RPMI8226 (cell line): ENCODE data around the gene DCDC2C.

Source experiments
- DNase-seq: peaks from one replicate; pipeline ENCODE4 v3.0.0-alpha.2; 2015

DCDC2C gene

DNA sequence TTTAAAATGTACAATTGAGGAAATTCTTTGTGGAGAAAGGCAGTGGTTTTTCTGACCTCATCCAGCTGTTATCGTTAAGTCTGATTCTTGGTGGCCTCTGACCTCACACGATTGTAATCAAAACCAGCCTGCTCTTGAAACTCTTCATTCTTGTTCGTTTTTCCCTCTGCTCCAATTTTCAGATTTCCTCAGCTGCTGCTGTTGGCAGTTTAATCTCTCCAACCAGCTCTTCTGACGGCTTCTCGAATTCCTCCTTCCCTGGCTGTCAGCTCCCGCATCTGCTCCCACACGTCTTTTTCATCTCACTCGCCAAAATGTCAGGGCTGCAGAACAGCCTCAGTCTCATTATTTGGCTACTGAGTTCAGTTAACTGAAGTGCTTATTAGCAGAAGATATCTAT is 136.1 kb downstream of the DCDC2C start:
- no peak for DNase-seq

DNA sequence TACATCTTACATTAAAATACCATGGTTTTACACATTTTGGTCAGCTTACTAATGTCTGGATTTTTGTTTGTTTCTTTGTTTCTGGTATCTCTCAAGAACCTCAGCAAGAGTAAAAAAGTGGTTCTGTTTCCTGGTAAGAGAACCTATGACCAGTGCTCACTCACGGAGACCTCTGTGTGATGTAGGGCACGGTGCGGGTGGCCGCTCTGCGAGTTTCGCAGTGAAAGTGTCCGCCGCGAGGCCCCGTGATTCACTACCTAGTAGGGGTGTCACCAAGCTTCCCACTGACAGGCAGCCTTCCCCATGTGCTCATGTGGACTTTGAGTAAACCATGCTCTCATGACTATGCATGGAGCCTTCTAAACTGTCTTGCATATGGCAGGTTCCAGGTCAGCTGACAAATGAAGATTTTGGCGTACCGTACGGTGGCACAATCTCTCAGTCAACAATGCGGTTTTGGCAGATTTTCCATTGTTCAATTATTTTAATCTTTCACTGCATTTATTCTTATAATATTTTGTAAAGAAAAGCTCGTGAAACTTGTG is 137.3 kb downstream of the DCDC2C start:
- DNase-seq = no peak

DNA sequence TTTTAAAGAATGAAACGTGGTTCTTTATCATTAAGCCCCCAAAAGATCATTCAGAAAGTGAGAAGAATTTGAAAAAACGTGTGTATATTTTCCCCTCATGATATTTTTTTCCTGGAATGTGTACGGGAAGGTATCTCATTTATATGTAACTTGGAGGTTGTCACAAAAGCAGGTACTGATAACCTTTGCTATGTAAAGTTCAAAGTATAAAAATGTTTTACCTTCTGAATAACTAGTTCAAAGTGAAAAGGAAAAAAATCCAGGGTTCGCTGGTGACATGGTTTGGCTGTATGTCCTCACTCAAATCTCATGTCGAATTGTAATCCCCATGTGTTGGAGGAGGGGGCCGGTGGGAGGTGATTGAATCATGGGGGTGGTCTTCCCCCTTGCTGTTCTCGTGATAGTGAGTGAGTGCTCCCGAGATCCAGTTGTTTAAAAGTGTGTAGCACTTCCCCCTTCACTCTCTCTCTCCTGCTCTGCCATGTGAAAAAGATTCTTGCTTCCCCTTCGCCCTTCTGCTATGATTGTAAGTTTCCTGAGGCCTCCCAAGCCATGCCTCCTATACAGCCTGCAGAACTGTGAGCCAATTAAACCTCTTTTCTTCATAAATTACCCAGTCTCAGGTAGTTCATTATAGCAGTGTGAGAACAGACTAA is 144.2 kb downstream of the DCDC2C start:
- DNase-seq = no peak

DNA sequence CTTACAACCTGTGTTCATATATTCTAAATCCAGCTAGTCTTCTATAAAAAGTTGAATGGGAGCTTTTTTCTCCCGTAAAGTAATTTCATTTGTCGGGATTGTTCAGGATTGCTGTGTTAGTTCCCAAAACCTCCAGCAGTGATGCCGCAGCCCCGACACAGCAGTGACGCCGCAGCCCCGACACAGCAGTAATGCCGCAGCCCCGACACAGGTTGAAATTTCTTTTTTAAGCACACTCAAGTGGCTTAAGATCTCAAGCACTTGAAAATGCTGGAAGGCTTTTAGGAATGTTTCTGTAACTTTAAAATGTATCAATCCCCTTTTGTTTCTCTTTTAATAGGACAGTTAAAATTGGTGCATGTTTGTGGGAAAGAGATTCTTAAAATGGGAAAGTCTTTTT is 145.4 kb downstream of the DCDC2C start:
- no peak for DNase-seq

DNA sequence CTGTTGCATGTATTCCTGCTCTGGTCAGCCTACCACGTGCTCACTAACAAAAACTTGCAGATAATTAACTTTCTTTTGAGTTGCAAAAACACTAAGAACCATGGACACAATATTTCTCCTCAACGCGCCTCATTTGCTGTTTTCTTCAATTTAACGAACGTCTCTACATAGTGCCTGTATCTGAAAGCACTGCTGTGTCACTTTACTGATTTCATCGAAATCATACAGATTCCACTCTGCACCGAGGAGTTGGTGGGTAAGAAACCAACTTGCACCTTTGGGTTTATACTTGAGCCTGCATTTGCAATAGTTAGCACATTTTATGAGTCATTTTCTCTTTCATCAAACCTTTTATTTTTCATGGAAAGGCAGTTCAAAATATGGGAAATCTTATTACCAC is 145.8 kb downstream of the DCDC2C start:
- DNase-seq = no peak

DNA sequence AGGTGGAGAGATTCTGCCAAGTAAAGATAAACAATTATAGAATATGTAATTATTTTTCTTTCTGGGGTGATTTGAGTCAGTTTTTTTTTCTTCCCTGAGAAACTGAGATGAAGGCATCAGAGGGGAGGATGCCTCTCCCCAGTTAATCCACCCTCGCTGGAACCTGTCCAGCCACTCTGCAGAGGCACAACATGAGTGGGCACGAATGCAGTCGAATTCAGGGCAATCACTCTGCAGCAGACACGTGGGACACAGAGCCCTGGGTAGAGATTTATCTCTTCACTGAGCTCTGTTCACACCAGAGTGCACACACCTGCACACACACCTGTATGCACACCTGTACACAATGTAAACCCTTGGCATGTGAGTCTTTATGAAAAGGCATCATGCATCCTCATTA is 154.2 kb downstream of the DCDC2C start:
- DNase-seq = no peak

DNA sequence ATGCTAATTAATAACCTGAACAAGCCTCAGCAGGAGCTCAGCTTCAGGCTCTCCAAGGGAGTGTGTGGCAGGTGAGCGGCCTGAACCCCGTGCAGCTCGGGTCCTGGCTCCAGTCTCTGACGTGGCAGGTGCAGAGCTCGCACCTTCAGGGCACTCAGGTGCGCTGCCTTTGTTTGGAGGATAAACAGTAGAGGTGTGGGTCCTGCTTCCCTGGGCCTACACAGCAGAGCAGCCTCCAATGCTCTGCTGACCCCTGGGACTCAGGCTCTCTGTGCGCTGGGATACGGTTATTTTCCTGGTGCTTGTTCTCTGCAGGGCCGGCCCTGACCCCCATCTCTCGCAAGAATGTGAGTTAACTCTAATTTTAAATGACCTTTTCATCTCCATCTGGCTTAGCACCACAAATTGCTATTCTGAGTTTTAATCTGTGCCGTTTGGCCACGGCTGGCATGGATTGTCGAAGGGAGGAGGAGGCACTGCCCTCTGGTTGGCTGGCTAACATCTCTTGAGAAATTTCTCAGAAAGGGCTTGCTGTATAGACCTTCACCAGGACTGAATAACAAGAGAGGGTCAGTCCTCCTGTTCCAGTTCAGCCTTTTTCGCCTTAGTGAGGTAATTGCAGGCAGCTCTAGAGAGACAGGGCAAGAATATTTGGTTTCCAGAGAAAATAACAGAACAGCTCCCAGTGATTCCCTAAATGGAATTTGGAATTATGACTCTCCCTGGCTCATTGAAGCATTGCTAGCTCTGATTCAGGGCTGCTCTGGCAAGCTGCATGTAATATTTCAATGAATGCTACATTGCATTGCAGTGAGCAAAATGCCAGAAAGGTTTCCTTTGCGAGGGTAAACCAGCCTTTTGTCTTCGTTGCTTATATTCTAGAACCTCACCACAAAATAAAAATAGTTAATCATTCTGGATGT is 161.8 kb downstream of the DCDC2C start:
- no peak for DNase-seq

DNA sequence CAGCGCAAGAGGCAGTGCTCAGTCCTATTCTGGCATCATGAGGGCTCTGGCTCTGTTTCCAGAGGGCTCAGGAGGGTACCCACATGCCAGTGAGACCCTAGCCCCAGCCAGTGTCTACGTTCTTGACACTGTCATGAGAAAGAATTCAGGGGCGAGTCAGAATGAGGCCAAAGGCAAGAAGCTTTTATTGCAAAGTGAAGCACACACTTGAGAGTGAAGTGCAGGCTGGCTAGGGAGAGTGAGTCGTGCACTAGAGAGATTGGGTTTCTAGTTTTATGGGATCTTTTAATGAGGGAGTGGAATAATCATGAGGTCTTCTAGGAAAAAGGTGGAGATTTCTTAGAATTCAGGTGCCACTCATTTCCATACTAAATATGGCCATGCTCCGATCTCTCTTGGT is 164.1 kb downstream of the DCDC2C start:
- no peak for DNase-seq

DNA sequence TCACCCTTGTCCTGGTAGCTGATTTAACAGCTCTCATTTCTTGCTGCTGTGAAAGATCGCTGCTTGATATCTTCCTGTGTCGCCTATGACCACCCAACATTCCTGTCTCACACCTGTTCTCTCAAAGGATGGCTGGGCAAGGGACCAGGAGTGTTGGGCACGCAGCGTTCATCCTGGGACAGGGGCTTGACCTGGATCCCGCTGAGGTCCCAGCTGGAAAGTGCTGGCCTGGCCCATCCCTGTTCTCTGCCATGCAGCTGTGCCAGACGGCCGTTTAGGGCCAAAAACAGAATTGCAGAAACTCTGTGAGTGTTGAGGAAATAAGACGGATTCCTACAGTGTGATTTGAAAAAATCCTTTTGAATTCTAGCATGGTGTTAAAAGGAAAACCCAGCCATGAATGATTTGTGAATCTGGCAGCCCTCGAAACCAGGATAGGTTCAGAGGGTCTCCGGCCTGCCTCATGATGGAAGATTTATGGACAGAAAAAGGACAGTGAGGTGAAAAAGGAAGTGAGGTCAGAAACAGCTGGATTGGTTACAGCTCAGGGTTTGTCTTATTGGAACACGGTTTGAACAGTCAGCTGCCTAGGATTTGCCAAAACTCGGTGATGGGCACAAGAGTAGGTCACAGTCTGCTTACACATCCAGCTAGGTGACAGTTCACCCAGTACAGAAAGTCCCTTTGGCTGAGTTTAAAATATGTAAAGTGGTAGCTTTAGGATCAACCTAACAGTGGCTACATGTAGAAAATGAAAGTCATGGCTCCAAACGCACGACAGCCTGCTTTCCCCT is 164.8 kb downstream of the DCDC2C start:
- no peak for DNase-seq

DNA sequence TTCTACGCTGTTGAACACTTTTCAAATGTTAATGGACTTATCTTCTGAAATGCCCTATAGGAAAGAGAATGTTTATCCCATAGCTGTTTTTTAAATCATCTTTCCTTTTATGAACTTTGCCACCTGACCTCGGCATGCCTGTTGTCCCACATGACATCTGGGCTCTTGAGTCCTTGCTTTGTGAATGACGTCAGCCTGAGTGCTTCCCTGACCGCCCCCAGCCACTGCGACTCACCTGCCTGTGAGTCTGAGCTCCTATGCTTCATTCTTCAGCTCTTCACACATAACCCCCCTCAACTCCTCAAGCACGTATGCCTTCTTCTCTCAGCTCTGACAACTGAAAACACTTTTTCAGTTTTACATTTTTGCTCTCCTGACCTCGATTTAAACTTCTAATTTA is 166.8 kb downstream of the DCDC2C start:
- DNase-seq = no peak

DNA sequence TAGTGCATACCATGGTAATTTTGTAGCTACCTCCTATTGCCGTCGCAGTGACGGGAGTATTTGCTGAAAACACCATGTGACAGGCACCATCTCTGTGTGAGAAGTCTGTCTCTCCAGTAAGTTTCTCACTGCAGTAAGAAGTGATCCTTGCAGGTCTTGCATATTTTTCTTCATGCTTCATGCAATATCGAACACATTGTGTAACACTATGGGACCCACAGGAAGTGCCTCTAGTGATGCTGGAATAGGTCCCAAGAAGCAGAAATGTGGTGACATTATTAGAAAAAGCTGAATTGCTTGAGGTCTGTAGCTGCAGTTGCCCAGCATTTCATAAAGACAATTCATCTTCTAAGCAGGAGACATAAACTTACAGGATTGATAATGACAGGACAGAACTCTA is 167.6 kb downstream of the DCDC2C start:
- DNase-seq = no peak

DNA sequence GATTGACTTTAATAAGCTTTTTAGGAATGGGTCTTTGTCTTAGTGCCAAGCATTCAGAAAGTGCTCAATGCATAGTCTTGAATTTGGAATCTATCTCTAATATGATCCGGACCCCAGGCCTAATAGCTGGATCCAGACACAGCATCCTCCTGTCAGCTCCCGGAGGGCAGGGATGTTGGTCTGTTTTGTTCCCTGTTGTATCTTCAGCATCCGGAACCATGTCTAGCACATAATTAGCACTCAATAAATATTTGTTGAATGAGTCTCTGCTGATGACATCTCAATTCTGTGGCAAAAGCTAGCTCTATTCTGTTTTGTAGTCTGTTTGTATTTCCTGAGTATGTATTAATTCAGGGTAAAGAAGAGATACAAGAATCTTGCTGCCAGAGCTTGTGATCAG is 169.1 kb downstream of the DCDC2C start:
- DNase-seq = no peak

DNA sequence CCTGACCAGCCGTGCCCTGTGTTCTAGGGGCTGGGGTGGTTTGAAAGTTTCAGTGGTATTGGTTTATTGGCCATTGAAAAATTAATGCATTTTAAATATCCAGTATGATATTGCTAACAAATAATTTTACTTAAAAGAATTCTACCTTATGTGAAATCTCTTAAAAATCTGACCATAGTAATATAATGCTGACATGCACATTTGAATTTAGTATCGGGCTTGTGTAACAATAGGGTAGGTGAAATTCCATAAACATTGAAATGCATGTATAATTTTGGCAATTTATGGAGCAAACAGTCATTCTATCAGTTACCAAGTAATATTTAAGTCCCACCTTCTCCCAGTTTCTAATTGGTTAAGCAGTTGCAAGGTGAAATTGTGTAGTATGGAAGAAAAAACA is 170.5 kb downstream of the DCDC2C start:
- no peak for DNase-seq

DNA sequence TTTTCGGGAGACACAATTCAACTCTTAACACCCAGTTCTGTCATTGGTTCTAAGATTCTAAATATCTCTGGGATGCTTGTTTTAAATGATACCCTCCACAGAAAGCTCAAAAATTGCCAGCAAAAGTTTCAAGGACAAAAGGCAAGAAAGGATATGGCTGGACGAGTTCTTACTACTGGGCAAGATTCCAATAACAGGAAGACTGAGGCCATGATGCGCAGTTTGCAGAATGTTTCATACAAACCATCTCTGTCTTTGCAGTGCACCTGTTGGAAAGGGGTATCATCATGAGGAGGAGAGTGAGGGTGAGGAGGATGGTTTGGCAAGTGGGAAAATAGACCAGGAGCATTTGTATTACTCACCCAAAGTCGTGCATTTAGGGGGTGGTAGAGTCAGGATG is 172.8 kb downstream of the DCDC2C start:
- DNase-seq = no peak

DNA sequence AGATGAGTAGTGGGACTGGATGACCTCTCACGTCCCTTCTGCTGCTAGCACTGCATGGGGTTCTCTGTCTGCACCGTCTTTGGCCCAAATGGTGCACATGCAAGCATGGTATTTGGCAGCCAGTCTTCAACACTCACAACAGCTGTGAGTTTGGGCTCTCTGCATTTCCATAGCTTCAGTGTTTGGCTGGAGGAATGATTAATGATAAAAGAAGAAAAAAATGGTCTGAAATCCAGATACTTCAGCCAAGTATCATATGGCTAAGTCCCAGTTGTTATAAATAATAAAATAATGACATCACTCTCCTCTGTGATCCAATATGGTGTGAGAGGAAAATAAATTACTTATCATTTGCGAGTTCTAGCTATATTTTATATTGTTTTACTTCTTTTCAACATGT is 173.3 kb downstream of the DCDC2C start:
- no peak for DNase-seq

DNA sequence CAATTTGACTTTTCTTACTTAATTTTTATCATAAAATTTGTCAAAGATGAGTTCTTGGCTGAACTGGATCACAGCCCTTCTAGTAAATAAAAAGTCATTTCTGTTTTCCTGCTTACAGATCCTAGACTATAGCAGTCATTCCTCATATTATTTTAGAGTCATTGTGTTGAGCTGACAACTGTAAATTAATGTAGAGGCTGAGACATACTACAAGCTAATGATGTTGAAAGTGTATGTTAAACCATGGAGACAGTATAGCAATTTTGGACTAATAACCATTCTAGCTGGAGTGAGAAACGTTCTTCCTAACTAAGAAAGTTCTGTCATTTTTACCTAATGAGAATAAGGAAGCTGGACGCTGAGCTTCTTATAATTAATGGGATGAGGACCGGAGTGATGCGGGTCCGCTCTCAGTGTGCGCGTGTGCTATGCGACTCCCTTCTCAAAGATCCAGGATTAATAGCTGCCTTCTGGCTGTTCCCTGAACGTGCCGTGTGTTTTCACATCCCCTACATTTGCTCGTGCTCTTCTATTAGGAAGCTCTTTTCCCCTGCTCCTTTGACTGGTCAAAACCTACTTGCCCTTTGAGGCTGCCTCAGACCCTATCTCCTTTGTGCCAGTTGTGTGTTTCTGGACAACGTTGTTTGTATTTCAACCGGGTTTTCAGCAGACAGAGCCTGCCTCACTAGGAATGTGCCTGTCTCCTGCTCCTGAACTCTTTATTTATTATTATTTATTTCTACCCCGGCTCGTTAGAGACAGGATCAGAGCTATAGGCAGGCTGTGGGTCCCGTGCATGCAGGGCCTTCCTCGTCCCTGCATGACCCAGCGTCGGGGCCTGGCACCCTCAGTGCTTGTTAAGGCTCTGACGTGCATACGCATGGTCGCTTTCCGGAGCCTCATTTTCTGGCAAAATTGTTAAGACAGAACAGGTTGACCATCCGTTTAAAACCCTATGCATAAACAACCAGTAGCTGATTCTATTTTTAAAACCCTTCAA is 182.6 kb downstream of the DCDC2C start:
- DNase-seq = no peak

DNA sequence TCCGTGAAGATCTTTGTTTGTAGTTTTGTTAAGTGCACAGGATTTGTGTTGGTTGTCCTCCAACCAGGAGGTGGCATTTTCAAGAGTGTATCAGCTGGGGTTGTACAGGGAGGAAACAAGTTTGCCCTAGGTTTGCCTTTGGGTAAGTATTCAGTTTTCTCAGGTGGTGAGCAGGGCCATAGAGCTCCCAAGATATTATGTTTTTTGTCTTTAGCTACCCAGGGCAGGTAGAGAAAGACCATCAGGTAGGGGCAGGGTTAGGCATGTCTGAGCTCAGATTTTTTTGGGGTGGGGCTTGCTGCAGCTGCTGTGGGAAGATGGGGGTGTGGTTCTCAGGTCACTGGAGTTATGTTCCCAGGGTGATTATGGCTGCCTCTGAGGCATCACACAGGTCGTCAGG is 191.6 kb downstream of the DCDC2C start:
- DNase-seq = no peak
